Activated CD4-positive, alpha-beta T cell treated with anti-CD3 and anti-CD28 coated beads, Interleukin-2, amount 50 U/mL, for 16 hours (primary cell): ENCODE measurements around the gene SSC5D.

ENCODE experiments used
- DNase-seq: peaks from one replicate; pipeline ENCODE4 v3.0.0-alpha.2; 2020

Gene SSC5D

DNA sequence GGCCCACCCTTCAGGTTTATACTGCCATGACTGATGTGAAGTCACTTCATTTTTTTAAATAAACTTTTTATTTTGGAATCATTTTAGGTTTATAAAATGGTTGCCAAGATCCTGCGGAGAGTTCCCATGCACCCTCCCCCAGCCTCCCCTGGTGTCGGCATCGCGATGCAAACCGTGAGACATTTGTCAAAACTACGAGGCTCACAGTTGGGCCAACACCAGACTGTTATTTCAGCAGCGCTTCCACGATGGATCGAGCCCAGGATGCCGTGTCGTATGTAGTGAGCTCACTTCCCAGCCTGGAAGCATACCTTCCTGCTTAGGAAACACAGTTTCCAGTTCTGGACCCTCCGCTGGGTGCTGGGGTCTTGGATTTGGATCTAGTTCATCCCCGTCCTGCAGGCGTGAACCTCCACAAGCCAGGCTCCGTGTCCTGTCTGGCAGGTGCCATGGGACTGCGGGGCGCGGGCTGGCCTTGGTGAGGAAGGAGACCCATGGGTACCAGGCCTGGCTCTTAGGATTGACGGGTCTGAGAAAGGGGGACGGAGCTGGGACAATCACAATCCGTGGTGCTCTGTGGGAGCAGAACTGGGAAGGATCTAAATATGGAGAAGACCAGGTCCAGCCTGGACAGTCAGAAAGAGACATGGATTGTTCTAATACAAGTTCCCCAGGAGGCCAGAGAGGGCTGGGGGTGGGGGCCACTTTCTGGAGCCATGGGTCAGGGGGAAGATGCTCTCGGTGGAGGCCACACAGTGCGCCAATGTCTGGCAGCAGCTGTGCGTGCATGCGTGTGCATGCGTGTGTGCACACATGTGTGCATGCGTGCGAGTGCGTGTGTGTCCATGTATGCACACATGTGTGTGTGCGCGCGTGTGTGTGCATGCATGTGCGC, 51.1 kb downstream of the SSC5D start:
- DNase-seq = no peak

DNA sequence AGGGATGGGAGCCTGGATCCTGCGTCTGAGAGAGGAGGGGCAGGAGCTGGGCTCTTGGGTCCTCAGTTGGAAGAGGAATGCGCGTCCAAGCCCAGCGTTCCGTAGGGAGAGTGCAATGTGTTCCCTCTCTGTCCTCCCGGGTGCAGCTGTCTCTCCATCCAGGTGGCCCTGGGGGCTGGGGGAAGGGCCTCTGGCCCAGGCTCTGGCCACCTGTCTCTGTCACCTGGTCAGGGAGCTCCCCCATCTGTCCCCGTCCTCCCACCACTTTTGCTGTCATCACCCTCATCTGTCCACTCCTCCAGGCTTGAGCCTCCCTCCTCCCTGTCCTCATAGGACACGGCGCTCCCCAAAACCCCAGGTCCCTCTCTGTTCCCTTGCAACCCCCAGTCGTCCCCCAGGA, 52.4 kb downstream of the SSC5D start:
- no peak for DNase-seq

DNA sequence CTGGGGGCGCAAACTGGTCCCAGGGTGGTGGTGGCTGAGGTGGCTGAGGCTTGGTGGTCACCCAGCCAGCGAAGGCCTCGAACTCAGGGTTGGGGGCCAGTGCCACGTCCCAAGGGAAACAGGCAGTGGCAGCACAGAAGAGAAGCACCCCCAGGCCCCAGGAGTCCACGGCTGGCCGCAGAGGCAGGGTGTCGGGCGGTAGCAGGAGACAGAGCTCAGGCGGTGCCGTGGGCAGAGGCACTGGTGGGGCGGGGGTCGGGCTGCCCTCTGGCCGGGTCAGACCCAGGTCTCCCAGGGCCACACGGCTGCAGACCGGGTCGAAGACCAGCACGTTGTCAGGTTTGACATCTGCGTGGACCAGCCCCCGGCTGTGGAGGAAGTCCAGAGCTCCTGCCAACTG, 52.9 kb downstream of the SSC5D start:
- DNase-seq = no peak

DNA sequence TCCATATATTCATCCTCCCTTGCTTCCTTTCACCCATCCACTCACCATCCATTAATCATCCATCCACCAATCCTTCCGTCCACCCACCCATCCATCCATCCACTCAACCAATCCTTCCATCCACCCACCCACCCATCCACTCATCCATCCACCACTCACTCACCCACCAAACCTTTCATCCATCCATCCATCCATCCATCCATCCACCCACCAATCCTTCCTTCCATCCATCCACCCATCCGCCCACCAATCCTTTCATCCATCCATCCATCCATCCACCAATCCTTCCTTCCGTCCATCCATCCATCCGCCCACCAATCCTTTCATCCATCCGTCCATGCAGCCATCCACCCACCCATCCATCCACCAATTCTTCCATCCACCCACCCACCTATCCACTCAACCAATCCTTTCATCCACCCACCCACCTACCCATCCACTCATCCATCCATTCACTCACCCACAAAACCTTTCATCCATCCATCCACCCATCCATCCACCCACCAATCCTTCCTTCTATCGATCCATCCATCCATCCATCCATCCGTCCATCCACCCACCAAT, 54.1 kb downstream of the SSC5D start:
- DNase-seq = no peak

DNA sequence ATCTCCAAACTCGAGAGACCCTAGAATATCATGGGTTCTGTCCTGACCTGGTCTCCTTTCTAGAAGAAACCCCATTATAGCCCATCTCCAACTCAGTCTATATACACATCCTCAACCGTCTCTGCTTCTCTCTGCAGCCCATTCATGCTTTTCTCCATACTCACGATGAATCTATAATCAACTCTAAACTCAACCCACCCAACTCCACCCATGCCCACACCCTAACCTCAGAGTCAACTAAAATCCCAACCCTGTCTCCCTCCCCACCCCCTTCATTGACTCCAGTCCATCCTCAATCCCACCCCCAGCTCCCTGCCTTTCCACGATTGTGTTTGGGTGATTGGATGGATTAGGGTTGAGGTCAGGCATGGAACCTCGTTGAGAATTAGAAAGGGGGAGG, 55.3 kb downstream of the SSC5D start:
- DNase-seq = no peak

DNA sequence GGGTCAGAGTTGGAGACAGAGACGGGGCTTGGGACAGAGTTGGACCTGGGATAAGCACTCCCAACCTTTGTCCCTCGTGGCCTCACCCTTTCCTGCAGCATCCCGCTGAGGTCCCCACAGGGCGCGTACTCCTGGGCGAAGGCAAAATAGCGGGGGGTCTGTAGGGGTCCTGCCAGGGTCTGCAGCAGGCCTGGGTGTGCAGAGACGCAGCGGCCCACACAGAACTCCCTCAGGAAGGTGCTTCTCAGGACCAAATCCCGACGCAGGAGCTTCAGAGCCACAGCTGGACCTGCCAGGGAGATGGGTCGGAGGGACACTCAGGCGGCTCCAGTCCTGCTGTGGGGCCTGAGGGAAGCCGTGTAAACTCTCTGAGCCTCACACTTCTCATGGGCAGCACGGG, 55.8 kb downstream of the SSC5D start:
- DNase-seq = no peak

DNA sequence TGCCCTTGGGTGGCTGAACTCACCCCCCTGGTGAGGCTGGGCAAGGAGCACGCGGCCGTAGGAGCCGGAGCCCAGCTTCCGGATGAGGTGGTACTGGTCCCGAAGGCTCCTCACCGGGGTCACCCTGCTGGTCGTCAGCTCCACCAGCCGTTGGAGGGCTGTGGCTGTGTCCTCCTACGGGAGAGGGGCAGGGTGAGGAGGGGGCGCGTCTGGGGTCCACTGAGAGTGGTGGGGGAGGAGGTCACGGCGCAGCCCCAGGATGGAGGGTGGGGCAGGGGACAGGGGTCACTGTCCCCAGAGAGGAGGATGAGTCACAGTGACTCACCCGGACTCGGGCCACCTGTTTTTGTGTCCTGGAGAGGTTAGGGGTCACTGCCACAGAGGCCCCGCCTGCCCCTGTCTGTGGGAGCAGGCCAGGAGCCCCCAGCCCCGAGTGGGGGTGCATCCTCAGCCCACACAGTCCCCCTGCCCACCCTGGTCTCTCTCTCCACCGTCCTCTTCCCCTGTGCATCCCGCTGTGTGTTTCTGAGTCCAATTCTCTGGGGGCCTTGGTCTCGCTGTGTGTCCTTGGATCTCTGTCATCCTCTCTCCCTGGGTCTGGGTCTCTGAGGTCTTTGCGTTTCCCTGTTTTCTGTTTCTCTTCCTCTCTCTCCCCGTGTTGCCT, 56.7 kb downstream of the SSC5D start:
- DNase-seq = no peak

DNA sequence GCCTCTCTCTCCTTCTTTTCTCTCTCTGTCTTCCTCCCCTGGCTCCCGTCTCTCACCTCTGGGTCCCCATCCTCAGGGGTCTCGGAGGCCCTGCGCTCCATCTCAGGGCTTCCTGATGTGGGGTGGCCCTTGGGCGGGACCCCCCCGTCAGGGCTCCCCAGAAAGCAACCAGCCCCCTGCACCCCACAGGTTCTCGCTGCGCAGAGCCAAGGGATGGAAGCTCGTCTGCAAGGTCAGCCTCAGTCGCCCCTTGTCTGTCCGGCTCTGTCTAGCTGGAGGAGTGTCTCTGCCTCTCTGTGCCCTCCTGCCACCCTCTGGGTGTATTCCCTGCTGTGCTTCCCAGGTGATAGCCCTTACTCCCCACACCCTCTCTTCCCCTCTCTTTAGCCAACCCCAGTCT, 57.2 kb downstream of the SSC5D start, which contains the start of gene SBK3:
Gene SBK3 (minus strand): TSS at position 101 of the 400 bp plus-strand sequence. CDS start 0 bp downstream, at position 101.
- no peak for DNase-seq

DNA sequence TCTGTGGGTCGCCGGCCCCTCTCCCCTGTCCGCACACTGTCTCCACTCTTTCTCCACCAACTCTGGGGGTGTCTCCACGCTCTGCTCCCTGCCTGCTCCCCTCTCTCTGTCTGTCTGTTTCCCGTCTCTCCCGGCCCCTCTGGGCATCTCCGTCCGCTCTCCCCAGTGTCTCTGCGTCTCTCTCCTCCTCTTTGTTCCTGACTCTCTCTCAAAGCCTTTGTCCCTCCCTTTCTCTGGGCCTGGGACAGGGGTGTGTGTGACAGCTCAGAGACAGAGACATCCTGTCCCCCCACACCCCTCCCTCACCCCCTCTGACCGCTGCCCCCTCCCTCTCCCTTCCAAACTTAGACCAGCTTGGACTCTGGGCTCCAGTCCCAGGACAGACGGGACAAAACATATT, 57.8 kb downstream of the SSC5D start:
- DNase-seq = no peak

DNA sequence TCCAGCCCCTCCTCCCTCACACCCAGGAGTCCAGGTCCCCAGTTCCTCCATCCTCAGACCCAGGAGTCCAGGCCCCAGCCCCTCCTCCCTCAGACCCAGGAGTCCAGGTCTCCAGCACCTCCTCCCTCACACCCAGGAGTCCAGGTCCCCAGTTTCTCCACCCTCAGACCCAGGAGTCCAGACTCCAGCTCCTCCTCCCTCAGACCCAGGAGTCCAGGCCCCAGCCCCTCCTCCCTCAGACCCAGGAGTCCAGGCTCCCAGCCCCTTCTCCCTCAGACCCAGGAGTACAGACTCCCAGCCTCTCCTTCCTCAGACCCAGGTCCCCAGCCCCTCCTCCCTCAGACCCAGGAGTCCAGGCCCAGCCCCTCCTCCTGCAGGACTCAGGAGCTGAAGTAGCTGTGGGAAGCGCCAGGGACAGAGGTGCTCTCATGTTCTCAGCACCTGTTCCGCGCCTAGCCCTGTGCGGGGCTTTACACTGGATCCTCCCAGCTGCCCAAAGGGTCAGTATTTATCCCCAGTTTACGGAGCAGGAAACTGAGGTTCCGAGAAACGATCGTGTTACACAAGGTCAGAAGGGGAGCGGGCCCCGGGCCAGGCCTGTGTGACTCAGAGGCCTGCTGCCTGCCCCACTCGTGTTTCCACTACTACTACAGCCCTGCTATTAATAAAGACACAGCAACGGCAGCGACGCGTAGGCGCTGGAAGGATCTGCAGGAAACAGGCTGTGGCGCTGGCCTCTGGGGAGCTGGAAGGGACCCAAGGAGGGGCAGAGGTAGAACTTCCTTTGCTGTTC, 58.8 kb downstream of the SSC5D start:
- no peak for DNase-seq

DNA sequence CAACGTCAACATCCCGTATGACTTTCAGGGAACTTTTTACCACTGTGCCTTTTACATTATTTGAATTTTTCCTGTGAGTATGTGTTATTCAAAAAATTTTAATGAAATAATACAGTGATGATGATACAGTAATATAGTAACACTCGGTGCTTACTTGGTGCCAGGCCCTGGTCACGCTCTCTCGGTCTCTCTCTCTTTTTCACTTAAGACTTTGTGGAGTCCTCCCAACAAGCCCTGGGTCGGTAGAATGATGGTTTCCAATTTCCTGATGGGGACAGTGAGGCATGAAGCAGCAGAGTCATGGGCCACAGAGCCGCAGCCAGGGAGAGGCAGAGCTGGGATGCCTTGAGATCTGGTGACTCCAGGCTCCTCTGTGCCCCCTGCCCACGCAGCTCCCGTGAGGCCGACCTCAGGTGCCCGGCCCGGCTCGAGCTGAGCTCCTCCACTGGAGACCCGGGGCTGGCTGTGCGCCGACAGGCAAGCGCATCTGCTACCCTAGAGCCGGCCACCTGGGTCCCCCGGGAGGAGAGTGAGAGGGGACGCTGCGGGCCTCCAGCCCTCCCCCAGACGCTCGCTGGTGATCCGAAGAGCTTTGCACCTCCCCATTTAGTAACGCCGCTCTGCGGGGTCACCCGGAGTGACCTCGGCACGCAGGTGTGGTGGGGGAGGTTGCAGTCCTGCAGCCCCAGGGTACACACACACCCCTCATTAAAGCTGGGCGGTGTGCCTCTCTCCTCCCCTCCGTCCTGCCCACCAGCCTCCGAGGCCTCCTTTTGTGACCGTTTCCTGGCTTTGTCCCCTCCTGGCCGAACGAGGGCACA, 61.5 kb downstream of the SSC5D start:
- DNase-seq = no peak

DNA sequence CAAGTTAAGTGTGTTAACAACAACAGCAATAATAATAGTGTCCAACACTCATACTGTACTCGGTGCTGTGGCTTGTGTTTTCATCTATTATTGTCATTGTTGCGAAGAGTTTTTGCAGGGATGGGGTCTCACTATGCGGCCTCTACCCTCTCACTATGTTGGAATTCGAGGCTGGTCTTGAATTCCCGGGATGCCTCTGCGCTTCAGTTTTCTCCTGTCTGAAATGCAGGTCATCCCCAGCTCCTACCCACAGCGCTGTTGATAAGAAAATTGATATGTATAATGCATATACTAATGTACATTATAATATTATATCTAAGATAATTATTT, 62.0 kb downstream of the SSC5D start:
- DNase-seq = no peak

DNA sequence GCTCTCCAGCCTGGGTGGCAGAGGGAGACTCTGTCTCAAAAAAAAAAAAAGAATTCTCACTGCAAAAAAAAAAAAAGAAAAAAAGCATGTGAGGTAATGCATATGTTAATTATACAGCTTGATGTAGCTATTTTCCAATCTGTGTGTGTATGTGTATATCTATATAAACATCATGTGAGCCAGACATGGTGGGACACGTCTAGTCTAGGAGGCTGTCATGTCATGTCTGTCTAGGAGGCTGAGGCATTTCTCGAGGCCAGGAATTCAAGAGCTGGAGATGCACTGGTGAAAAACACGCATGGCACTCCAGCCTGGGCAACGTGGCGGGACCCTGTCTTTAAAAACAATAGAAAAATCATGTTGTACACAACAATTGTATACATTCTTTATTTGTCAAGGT, 64.0 kb downstream of the SSC5D start:
- no peak for DNase-seq

DNA sequence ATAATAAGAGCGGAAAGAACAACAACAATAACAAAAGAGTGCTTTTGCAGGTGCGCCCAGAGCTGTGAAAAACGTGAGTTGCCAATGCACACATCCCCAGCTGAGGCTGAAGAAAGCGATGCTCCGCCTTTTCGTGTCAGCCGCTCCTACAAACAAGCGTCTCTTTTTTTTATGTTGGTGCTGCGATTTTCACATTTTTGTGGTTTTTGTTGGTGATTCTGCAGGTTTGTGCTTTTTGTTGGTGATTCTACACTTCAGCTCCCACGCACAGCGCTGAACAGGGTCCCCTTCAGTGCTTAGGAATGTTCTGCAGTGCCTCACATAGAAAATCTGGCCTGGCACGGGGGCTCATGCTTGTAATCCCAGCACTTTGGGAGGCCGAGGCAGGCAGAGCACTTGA, 64.4 kb downstream of the SSC5D start:
- no peak for DNase-seq

DNA sequence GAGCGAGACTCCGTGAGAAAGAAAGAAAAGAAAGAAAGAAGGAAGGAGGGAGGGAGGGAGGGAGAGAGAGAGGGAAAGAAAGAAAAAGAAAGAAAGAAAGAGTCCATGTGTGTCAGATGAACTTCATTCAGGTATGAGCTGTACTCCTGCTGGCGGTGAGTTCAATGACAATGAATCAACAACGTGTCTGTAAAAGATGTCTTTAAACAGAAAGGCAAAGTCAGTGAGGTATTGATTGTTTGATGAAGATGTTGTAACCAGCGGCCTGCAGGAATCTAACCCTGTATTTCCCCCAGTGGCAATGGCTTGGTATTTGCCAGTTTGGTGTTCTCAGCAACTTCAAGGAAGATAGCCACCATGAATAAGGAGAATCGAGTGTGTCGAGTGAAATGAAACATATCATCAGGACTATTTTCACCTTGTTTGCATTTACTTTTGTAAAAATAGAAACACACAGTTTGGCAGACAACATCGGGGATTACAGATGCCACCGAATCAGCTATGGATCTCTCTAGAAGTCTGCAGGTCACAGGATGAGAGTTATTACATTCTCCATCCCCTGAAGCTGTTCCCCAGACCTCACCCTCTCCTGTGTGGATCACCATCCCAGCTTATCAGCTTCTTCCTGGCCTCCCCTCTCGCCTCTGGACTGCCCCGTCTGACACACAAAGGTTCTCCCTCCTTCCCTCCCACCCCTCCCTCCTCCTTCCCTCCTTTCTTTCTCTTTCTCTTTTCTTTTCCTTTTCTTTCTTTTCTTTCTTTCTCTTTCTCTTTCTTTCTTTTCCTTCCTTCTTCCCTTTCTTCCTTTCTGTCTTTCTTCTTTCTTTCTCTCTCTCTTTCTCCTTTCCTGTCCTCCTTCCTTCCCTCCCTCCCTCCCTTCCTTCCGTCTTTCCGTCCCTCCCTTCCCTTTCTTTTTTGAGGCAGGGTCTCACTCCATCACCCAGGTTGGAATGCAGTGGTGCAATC, 65.3 kb downstream of the SSC5D start:
- no peak for DNase-seq

DNA sequence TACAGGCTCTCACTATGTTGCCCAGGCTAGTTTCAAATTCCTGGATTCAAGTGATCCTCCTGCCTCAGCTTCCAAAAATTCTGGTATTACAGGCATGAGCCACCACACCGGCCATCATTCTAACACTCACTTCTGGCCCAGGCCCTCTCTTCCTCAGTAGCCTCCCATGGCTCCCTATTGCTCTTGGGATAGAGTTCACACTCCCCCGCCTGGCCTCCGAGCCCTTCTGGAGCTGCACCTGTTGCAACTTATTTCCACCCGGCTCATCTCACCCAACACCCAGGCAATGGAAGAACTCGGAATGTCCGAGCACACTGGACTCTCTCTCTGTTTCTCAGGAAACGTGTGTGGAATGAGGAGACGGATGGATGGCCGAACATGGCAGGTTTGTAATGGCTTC, 66.1 kb downstream of the SSC5D start:
- no peak for DNase-seq

DNA sequence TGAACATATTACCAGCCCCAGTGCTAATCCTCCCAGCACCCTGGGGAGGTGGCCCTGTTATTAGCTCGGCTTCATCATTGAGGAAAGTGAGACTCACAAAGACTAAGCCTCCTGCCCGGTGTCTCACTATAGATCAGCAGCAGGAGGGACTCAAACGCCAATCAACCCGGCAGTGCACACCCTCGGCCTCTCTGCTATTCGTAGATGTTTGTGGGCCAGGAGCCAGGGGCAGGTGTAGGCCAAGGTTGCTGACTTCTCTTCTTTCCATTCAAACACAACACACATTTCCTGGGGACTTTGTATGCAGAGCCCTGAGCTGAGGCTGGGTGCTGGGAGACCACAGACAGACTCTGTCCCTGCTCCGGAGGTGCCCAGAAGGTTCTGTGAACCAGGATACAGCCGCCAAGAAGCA, 66.5 kb downstream of the SSC5D start:
- no peak for DNase-seq

DNA sequence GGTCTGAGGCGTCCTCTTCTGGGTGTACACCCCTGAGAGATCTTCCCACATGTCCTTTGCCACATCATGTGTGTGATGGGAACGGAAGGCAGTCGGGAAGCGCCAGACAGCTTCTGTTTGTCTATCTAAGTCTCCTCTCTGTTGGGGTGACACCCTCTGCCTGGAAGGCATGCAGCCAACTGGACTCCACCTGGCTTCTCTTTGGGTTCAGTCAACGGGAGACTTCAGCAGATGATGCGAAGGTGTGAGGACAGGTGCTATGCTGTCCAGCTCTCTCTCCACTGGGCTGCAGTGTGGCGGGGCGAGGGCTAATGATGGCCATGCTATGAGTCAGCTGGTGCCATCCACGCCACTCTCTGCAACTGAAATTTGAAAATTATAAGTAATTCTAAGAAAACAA, 71.4 kb downstream of the SSC5D start:
- DNase-seq = no peak

DNA sequence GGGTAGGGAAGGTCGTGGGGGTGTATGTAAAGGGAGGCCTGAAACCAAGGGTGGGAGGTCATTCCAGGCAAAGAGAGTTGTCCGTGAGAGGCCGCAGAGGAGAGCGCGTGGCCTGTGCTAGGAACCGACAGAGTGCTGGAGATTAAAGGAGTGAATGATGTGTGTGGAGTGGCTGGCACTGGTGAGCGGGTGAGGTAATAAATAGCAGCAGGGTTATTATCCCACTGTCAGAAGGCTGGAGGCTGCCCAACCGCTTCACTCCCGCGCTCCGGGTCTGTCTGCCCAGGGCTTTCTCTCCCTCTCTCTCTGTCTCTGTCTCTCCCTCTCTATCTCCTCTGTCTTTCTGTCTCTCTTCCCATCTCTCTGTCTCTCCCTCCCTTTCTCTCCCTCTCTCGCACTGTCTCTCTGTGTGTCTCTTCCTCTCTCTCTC, 75.0 kb downstream of the SSC5D start:
- DNase-seq = no peak

DNA sequence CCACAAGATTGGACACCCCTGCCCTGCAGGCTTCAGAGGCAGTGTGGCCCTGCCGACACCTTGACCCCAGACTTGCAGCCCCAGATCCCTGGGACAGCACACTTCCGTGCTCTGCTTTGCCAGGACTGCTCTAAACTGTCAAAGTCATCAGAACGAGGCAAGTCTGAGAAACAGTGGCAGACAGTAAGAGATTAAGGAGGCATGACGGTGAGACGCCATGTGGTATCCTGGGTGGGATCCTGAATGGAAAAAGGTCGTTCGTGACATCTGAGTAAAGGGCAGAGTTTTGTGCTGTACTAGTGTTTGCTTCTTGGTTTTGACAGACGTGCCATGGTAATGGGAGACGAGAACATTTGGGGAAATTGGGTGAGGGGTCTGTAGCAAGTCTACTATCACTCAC, 78.6 kb downstream of the SSC5D start:
- DNase-seq = no peak

DNA sequence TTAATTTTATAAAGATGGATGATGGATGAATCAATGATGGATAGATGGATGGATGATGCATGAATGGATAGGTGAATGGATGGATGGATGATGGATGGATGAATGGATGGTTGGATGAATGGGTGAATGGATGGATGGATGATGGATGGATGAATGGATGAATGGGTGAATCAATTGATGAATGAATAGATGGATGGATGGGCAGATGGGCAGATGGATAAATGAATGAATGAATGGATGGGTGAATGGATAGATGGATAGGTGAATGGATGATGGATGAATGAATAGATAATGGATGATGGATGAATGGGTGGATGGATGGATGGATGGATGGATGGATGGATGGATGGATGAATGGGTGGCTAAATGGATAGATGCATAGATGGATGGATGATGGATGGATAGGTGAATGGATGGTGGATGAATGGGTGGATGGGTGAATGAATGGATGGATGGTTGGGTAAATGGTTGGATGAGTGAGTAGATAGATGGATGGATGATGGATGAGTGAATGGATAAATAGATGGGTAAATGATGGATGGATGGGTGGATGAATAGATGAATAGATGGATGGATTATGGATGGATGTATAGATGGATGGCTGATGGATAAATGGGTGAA, 79.6 kb downstream of the SSC5D start:
- no peak for DNase-seq
